HG02642 (cell line): ENCODE data around the gene NXNL2.

ENCODE experiments used
- ATAC-seq: cut with Tn5 transposase; IDR thresholded peaks from one replicate; pipeline ENCODE4 v1.9.1; 2021; ENCODE audit warnings: mild to moderate bottlenecking; ENCODE audit not compliant: unreplicated experiment, poor library complexity

Gene NXNL2

GRCh38 chr9:88534456-88535225 is at the start of gene NXNL2:
TSS of gene NXNL2 (plus strand) at chr9:88535178. CDS start at chr9:88535435, 257 bp downstream.
- no peak for ATAC-seq

- ATAC-seq = no peak
These were observed 46.8 kb upstream of the NXNL2 start for GRCh38 chr9:88488166-88488565.

- ATAC-seq = no peak
These were observed 39.8 kb upstream of the NXNL2 start for GRCh38 chr9:88494983-88495721.

GRCh38 chr9:88497224-88497623 is 37.8 kb upstream of the NXNL2 start:
- no peak for ATAC-seq

- ATAC-seq = no peak
These were observed 36.1 kb upstream of the NXNL2 start for GRCh38 chr9:88498880-88499279.

GRCh38 chr9:88501086-88501485 is 33.9 kb upstream of the NXNL2 start:
- no peak for ATAC-seq

- no peak for ATAC-seq
These were observed 32.4 kb upstream of the NXNL2 start for GRCh38 chr9:88502552-88503034.

- ATAC-seq = no peak
These were observed 31.7 kb upstream of the NXNL2 start for GRCh38 chr9:88503081-88503844.

GRCh38 chr9:88503845-88504764 is 30.9 kb upstream of the NXNL2 start:
- ATAC-seq = no peak

GRCh38 chr9:88508326-88508725 is 26.7 kb upstream of the NXNL2 start:
- no peak for ATAC-seq

- no peak for ATAC-seq
These were observed 23.1 kb upstream of the NXNL2 start for GRCh38 chr9:88511906-88512305.

GRCh38 chr9:88514247-88514646 is 20.7 kb upstream of the NXNL2 start:
- ATAC-seq = no peak

GRCh38 chr9:88521308-88521707 is 13.7 kb upstream of the NXNL2 start:
- ATAC-seq = no peak

- no peak for ATAC-seq
These were observed 12.6 kb upstream of the NXNL2 start for GRCh38 chr9:88522360-88522759.

- no peak for ATAC-seq
These were observed 11.9 kb upstream of the NXNL2 start for GRCh38 chr9:88523056-88523455.

- no peak for ATAC-seq
These were observed 10.1 kb upstream of the NXNL2 start for GRCh38 chr9:88524911-88525310.

GRCh38 chr9:88527618-88528017 is 7.4 kb upstream of the NXNL2 start:
- no peak for ATAC-seq

- no peak for ATAC-seq
These were observed 6.7 kb upstream of the NXNL2 start for GRCh38 chr9:88528080-88528790.

- no peak for ATAC-seq
These were observed 5.5 kb upstream of the NXNL2 start for GRCh38 chr9:88529496-88529895.
